ENCODE measurements around the gene SIGLEC7.

SIGLEC7 gene

GRCh38 chr19:51131780-51132680 is 10.1 kb upstream of the SIGLEC7 start:
- DNase-seq (ENCODE audit: extremely low read depth, low read depth): no peak

GRCh38 chr19:51135004-51135403 is 7.1 kb upstream of the SIGLEC7 start:
- no peak for DNase-seq (ENCODE audit: extremely low read depth, low read depth)
- TF ChIP-seq CTCF (IDR thresholded peaks at IDR 0.05; ENCODE audit: low read depth, low read length): no peak

More at GRCh38 chr19:51131780-51132680, 10.1 kb upstream of the SIGLEC7 start:
- TF ChIP-seq CTCF (IDR thresholded peaks at IDR 0.05; ENCODE audit: low read depth, low read length): no peak

- TF ChIP-seq CTCF (IDR thresholded peaks at IDR 0.05; ENCODE audit: low read depth, low read length): no peak
- DNase-seq (ENCODE audit: extremely low read depth, low read depth): no peak
Observed at GRCh38 chr19:51135986-51136762, 5.9 kb upstream of the SIGLEC7 start.

GRCh38 chr19:51136851-51137551 is 5.1 kb upstream of the SIGLEC7 start:
- no peak for DNase-seq (ENCODE audit: extremely low read depth, low read depth)
- no peak for TF ChIP-seq CTCF (IDR thresholded peaks at IDR 0.05; ENCODE audit: low read depth, low read length)

- TF ChIP-seq CTCF (IDR thresholded peaks at IDR 0.05; ENCODE audit: low read depth, low read length): no peak
- DNase-seq (ENCODE audit: extremely low read depth, low read depth): no peak
Observed at GRCh38 chr19:51137792-51138425, 4.2 kb upstream of the SIGLEC7 start.

GRCh38 chr19:51138549-51138979 is 3.5 kb upstream of the SIGLEC7 start:
- DNase-seq (ENCODE audit: extremely low read depth, low read depth): no peak
- TF ChIP-seq CTCF (IDR thresholded peaks at IDR 0.05; ENCODE audit: low read depth, low read length): no peak
